Measurements from ENCODE around the gene ERAP2.
"Not testable (repeated sequence)": the region's sequence is repeated elsewhere in the genome, so short reads cannot be mapped to it uniquely, and the experiment has no call there.

The ERAP2 gene

GRCh38 chr5:96864922-96865530 is 11.3 kb upstream of the ERAP2 start:
- no peak for DNase-seq

- DNase-seq, result peak; percentile 43
Observed at GRCh38 chr5:96868603-96869371, 7.5 kb upstream of the ERAP2 start.

GRCh38 chr5:96869372-96869641 is 7.0 kb upstream of the ERAP2 start:
- DNase-seq, result no peak

- DNase-seq, result no peak
Observed at GRCh38 chr5:96870094-96871026, 5.9 kb upstream of the ERAP2 start.

GRCh38 chr5:96871027-96871399 is 5.3 kb upstream of the ERAP2 start:
- no peak for DNase-seq

- no peak for DNase-seq
Observed at GRCh38 chr5:96871686-96872085, 4.6 kb upstream of the ERAP2 start.

GRCh38 chr5:96873449-96873848 is 2.9 kb upstream of the ERAP2 start:
- DNase-seq, result no peak

- no peak for DNase-seq
Observed at GRCh38 chr5:96874631-96875030, 1.7 kb upstream of the ERAP2 start.

- no peak for DNase-seq
Observed at GRCh38 chr5:96875791-96876291, 459 bp upstream of the ERAP2 start.

GRCh38 chr5:96876977-96877469 is 723 bp downstream of the ERAP2 start:
- DNase-seq, result not testable (repeated sequence)

- no peak for DNase-seq
Observed at GRCh38 chr5:96879665-96880064, 3.4 kb downstream of the ERAP2 start.

- no peak for DNase-seq
Observed at GRCh38 chr5:96880444-96881164, 4.3 kb downstream of the ERAP2 start.

GRCh38 chr5:96881511-96882115 is 5.3 kb downstream of the ERAP2 start:
- DNase-seq, result no peak

- no peak for DNase-seq
Observed at GRCh38 chr5:96883871-96884270, 7.6 kb downstream of the ERAP2 start.

GRCh38 chr5:96884995-96885394 is 8.7 kb downstream of the ERAP2 start:
- DNase-seq, result no peak

GRCh38 chr5:96885518-96886338 is 9.4 kb downstream of the ERAP2 start:
- DNase-seq, result no peak

GRCh38 chr5:96893342-96893741 is 17.0 kb downstream of the ERAP2 start:
- no peak for DNase-seq

GRCh38 chr5:96896276-96896675 is 20.0 kb downstream of the ERAP2 start:
- DNase-seq, result no peak

- DNase-seq, result no peak
Observed at GRCh38 chr5:96896806-96897205, 20.5 kb downstream of the ERAP2 start.

GRCh38 chr5:96901384-96901783 is 25.1 kb downstream of the ERAP2 start:
- no peak for DNase-seq

GRCh38 chr5:96901841-96902240 is 25.5 kb downstream of the ERAP2 start:
- no peak for DNase-seq

Measured in NCI-H345 (cell line).